H9 (cell line): ENCODE results near the gene TMEM178B. TPM values are rescaled to one million over a fixed set of nuclear protein-coding genes. Genes with fewer than 3 reads are reported as not detected.

Source experiments
- DNase-seq: peaks from one replicate; pipeline ENCODE4 v3.0.0-alpha.2; 2017
- H2AFZ ChIP-seq: one replicate; pipeline ENCODE4 v1.6.1; 2013; ENCODE audit warnings: mild to moderate bottlenecking, low read length, control low read depth, moderate library complexity
- H2AK5ac ChIP-seq: 2 replicates; pipeline ENCODE4 v1.6.1; 2013; ENCODE audit warnings: low read length, control low read depth, mixed read lengths; ENCODE audit not compliant: insufficient read length
- H2BK120ac ChIP-seq: one replicate; pipeline ENCODE4 v1.6.1; 2013; ENCODE audit warnings: low read depth, mild to moderate bottlenecking, low read length, control low read depth, inconsistent platforms; ENCODE audit not compliant: poor library complexity, severe bottlenecking
- H2BK12ac ChIP-seq: 2 replicates; pipeline ENCODE4 v1.6.1; 2013; ENCODE audit warnings: low read length, control low read depth, mixed read lengths, low read depth; ENCODE audit not compliant: insufficient read length
- H2BK15ac ChIP-seq: 2 replicates; pipeline ENCODE4 v1.6.1; 2013; ENCODE audit warnings: low read depth, low read length, control low read depth
- H2BK20ac ChIP-seq: one replicate; pipeline ENCODE4 v1.6.1; 2013; ENCODE audit warnings: low read depth, mild to moderate bottlenecking, low read length, control low read depth, inconsistent platforms; ENCODE audit not compliant: poor library complexity, severe bottlenecking
- H2BK5ac ChIP-seq: 2 replicates; pipeline ENCODE4 v1.6.1; 2013; ENCODE audit warnings: low read length, control low read depth, mixed read lengths; ENCODE audit not compliant: insufficient read length
- H3K14ac ChIP-seq: 2 replicates; pipeline ENCODE4 v1.6.1; 2013; ENCODE audit warnings: low read length, control low read depth; ENCODE audit not compliant: insufficient read depth
- H3K18ac ChIP-seq: 2 replicates; pipeline ENCODE4 v1.6.1; 2013; ENCODE audit warnings: low read depth, mild to moderate bottlenecking, mixed read lengths, low read length, control low read depth; ENCODE audit not compliant: insufficient read length
- H3K23ac ChIP-seq: 2 replicates; pipeline ENCODE4 v1.6.1; 2013; ENCODE audit warnings: low read length, control low read depth, mixed read lengths, low read depth; ENCODE audit not compliant: insufficient read length
- H3K23me2 ChIP-seq: 2 replicates; pipeline ENCODE4 v1.6.1; 2013; ENCODE audit warnings: low read depth, mild to moderate bottlenecking, mixed read lengths, low read length, control low read depth; ENCODE audit not compliant: insufficient read length, poor library complexity, severe bottlenecking
- H3K27ac ChIP-seq: 2 replicates; pipeline ENCODE4 v1.5.1; 2013; ENCODE audit warnings: low read length, control low read depth, mixed read lengths, low read depth; ENCODE audit not compliant: insufficient read length
- H3K27me3 ChIP-seq: 2 replicates; pipeline ENCODE4 v1.6.1; 2013; ENCODE audit warnings: low read length, control low read depth, inconsistent platforms; ENCODE audit not compliant: insufficient read depth
- H3K4ac ChIP-seq: 2 replicates; pipeline ENCODE4 v1.6.1; 2013; ENCODE audit warnings: low read depth, mild to moderate bottlenecking, control low read depth, inconsistent platforms, low read length, moderate library complexity
- H3K4me1 ChIP-seq: 2 replicates; pipeline ENCODE4 v1.6.1; 2013; ENCODE audit warnings: low read length, control low read depth, inconsistent platforms; ENCODE audit not compliant: insufficient read depth
- H3K4me2 ChIP-seq: 2 replicates; pipeline ENCODE4 v1.6.1; 2013; ENCODE audit warnings: low read length, control low read depth, mixed read lengths; ENCODE audit not compliant: insufficient read length, insufficient read depth
- H3K56ac ChIP-seq: 2 replicates; pipeline ENCODE4 v1.6.1; 2013; ENCODE audit warnings: low read depth, mild to moderate bottlenecking, mixed read lengths, low read length, control low read depth; ENCODE audit not compliant: insufficient read length
- H3K79me1 ChIP-seq: 2 replicates; pipeline ENCODE4 v1.6.1; 2013; ENCODE audit warnings: low read depth, mild to moderate bottlenecking, moderate library complexity, low read length, control low read depth, inconsistent platforms; ENCODE audit not compliant: insufficient read depth, poor library complexity, severe bottlenecking
- H3K79me2 ChIP-seq: 2 replicates; pipeline ENCODE4 v1.6.1; 2013; ENCODE audit warnings: low read length, control low read depth, inconsistent platforms; ENCODE audit not compliant: insufficient read depth
- H3K9ac ChIP-seq: 2 replicates; pipeline ENCODE4 v1.6.1; 2013; ENCODE audit warnings: low read length, control low read depth, mixed read lengths; ENCODE audit not compliant: insufficient read length; ENCODE audit errors: extremely low read depth
- H3K9me3 ChIP-seq: one replicate; pipeline ENCODE4 v1.6.1; 2013; ENCODE audit warnings: low read depth, low read length, inconsistent platforms; ENCODE audit not compliant: control insufficient read depth
- H3T11ph ChIP-seq: one replicate; pipeline ENCODE4 v1.6.1; 2013; ENCODE audit warnings: mild to moderate bottlenecking, low read length, control low read depth, inconsistent platforms
- H4K20me1 ChIP-seq: one replicate; pipeline ENCODE4 v1.6.1; 2013; ENCODE audit not compliant: control insufficient read depth, insufficient read length, insufficient read depth
- H4K5ac ChIP-seq: 2 replicates; pipeline ENCODE4 v1.6.1; 2013; ENCODE audit warnings: low read depth, mild to moderate bottlenecking, mixed read lengths, low read length, control low read depth; ENCODE audit not compliant: insufficient read length
- H4K8ac ChIP-seq: replicated peaks from 2 replicates; pipeline ENCODE4 v1.6.1; 2013; ENCODE audit warnings: low read length, control low read depth, mixed read lengths, low read depth; ENCODE audit not compliant: insufficient read length
- H4K91ac ChIP-seq: 2 replicates; pipeline ENCODE4 v1.6.1; 2013; ENCODE audit warnings: low read depth, mild to moderate bottlenecking, moderate library complexity, mixed read lengths, low read length, control low read depth; ENCODE audit not compliant: insufficient read length
- H3K27ac Mint-ChIP-seq, 3 experiments: 2 replicates in 2 of 3; 3 replicates in 1 of 3; pipeline ENCODE4 v1.8.0; 2020 to 2021; ENCODE audit warnings: mixed read lengths in 3 of 3, mild to moderate bottlenecking in 1 of 3, moderate library complexity in 1 of 3
- H3K27me3 Mint-ChIP-seq: 2 replicates; pipeline ENCODE4 v1.8.0; 2021; ENCODE audit warnings: low read depth, mild to moderate bottlenecking, moderate library complexity, mixed read lengths
- H3K36me3 Mint-ChIP-seq, 3 experiments: 2 replicates in 2 of 3; 3 replicates in 1 of 3; pipeline ENCODE4 v1.8.0; 2020 to 2021; ENCODE audit warnings: low read depth in 3 of 3, mixed read lengths in 3 of 3; ENCODE audit not compliant: insufficient read depth in 1 of 3
- H3K4me1 Mint-ChIP-seq, 2 experiments: 2 replicates each; pipeline ENCODE4 v1.8.0; 2020; ENCODE audit warnings: mixed read lengths in 2 of 2
- H3K4me3 Mint-ChIP-seq, 2 experiments: 2 replicates in 1 of 2; 3 replicates in 1 of 2; pipeline ENCODE4 v1.8.0; 2020 to 2021; ENCODE audit warnings: mild to moderate bottlenecking in 2 of 2, mixed read lengths in 2 of 2, moderate library complexity in 1 of 2
- H3K9me3 Mint-ChIP-seq, 2 experiments: 2 replicates in 1 of 2; 3 replicates in 1 of 2; pipeline ENCODE4 v1.8.0; 2020; ENCODE audit warnings: mild to moderate bottlenecking in 2 of 2, mixed read lengths in 2 of 2, moderate library complexity in 1 of 2
- WGBS: extraction: QIAGEN DNeasy Blood & Tissue Kit; methylation state at CpG from one replicate; pipeline ENCODE4 v1.1.7; 2013; ENCODE audit warnings: missing lambda C conversion rate, low lambda C conversion rate, mixed read lengths; ENCODE audit not compliant: insufficient read length; ENCODE audit errors: extremely low coverage; 5-methylcytosine and 5-hydroxymethylcytosine counted together
- total RNA-seq: library from RNA; stranded (reverse); gene quantifications from 2 replicates; pipeline ENCODE4 v1.2.1, GENCODE V29; 2021
- TF ChIP-seq, protein P1 (sequence below): fragments of 200-600 bp; sonication (generic); conservative IDR thresholded peaks from 3 replicates; pipeline ENCODE4 v1.8.0; 2021; ENCODE audit warnings: antibody characterized with exemption, mild to moderate bottlenecking

The TMEM178B gene
- total RNA-seq, 1 experiment from 2014 or later, result 11.3 TPM

DNA sequence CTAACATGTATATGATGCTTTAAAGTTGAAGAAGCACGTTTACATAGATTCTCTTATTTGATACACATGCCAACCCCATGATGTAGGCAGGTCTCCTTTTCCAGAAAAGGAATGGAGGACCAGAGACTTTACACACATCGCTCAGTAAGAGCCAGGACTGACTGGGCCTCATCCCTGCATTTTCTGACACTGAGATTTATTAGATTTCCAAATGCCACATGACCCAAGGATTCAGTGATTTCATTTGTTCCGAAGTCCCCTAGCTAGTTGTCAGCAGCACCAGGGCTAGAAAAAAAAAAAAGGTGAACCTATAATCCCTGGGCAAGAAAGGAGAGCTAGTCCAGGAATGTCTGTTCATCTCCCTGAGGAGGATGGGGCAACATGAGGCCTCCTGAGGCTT lies 334.0 kb downstream of the TMEM178B start:
- no peak overlapping the region for H3K4me2 ChIP-seq
- no peak overlapping the region for H2AFZ ChIP-seq
- H3K18ac ChIP-seq, result no peak overlapping the region
- Mint-ChIP-seq H3K9me3 (no peaks in the 10 kb centered on the region), H3K36me3 (peaks cover 0 to 4% (median 2%) of the 10 kb centered on the region in 3 experiments; a peak in 2 of 7 replicates), H3K4me3 (no peak overlapping the region), H3K4me1 (peaks cover 52 to 55% of the 10 kb centered on the region in 2 experiments), H3K27ac (no peak overlapping the region; a peak in 1 of 7 replicates), H3K27me3 (no peaks in the 10 kb centered on the region)
- H3K27ac ChIP-seq, result no peak overlapping the region
- H2AK5ac ChIP-seq, result no peak overlapping the region
- no peak overlapping the region for H2BK15ac ChIP-seq
- H3K79me2 ChIP-seq, result no peaks in the 10 kb centered on the region
- no peak overlapping the region for H2BK12ac ChIP-seq
- no peak overlapping the region for H3K56ac ChIP-seq
- H3K79me1 ChIP-seq, result no peaks in the 10 kb centered on the region
- H4K20me1 ChIP-seq, result no peaks in the 10 kb centered on the region
- no peak overlapping the region for H4K91ac ChIP-seq
- H3K9me3 ChIP-seq, result no peaks in the 10 kb centered on the region
- no peaks in the 10 kb centered on the region for H3K27me3 ChIP-seq
- DNase-seq, result no peak
- H3K23me2 ChIP-seq, result no peaks in the 10 kb centered on the region
- H4K8ac ChIP-seq, result no peak overlapping the region
- no peak overlapping the region for H2BK120ac ChIP-seq
- H3K23ac ChIP-seq, result no peak overlapping the region
- H3K4ac ChIP-seq, result no peak overlapping the region
- no peak overlapping the region for H2BK20ac ChIP-seq
- H3K14ac ChIP-seq, result no peak overlapping the region
- H4K5ac ChIP-seq, result no peak overlapping the region
- WGBS, result no CpG with 5 or more reads among the region's 3 CpGs
- H3K4me1 ChIP-seq, result peaks cover 14% of the 10 kb centered on the region; the same call in 1 of the 2 replicates
- H3T11ph ChIP-seq, result no peak overlapping the region
- H3K9ac ChIP-seq, result no peak overlapping the region
- no peak overlapping the region for H2BK5ac ChIP-seq
- TF ChIP-seq, protein P1, sequence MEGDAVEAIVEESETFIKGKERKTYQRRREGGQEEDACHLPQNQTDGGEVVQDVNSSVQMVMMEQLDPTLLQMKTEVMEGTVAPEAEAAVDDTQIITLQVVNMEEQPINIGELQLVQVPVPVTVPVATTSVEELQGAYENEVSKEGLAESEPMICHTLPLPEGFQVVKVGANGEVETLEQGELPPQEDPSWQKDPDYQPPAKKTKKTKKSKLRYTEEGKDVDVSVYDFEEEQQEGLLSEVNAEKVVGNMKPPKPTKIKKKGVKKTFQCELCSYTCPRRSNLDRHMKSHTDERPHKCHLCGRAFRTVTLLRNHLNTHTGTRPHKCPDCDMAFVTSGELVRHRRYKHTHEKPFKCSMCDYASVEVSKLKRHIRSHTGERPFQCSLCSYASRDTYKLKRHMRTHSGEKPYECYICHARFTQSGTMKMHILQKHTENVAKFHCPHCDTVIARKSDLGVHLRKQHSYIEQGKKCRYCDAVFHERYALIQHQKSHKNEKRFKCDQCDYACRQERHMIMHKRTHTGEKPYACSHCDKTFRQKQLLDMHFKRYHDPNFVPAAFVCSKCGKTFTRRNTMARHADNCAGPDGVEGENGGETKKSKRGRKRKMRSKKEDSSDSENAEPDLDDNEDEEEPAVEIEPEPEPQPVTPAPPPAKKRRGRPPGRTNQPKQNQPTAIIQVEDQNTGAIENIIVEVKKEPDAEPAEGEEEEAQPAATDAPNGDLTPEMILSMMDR, result no peak
